ENCODE data around the gene ZNF655.
"Not testable (repeated sequence)": the region's sequence is repeated elsewhere in the genome, so short reads cannot be mapped to it uniquely, and the experiment has no call there.

Gene ZNF655

GRCh38 chr7:99559175-99559915, 903 bp downstream of the ZNF655 start:
- DNase-seq (ENCODE audit: extremely low spot score, insufficient read length, low read depth) (no peak), FAIRE-seq (no peak)

- DNase-seq (ENCODE audit: extremely low spot score, insufficient read length, low read depth) (no peak), FAIRE-seq (no peak)
Observed at GRCh38 chr7:99560834-99561736, 2.6 kb downstream of the ZNF655 start.

GRCh38 chr7:99561737-99562051, 3.3 kb downstream of the ZNF655 start:
- FAIRE-seq, result no peak
- no peak for DNase-seq (ENCODE audit: extremely low spot score, insufficient read length, low read depth)

- FAIRE-seq (no peak), DNase-seq (ENCODE audit: extremely low spot score, insufficient read length, low read depth) (no peak)
Observed at GRCh38 chr7:99562114-99562784, 3.8 kb downstream of the ZNF655 start.

GRCh38 chr7:99562832-99563231, 4.4 kb downstream of the ZNF655 start:
- no peak for DNase-seq (ENCODE audit: extremely low spot score, insufficient read length, low read depth)
- no peak for FAIRE-seq

- DNase-seq (ENCODE audit: extremely low spot score, insufficient read length, low read depth) (no peak), FAIRE-seq (no peak)
Observed at GRCh38 chr7:99563650-99564049, 5.2 kb downstream of the ZNF655 start.

GRCh38 chr7:99568770-99569169, 10.3 kb downstream of the ZNF655 start:
- not testable (repeated sequence) for DNase-seq (ENCODE audit: extremely low spot score, insufficient read length, low read depth); FAIRE-seq

GRCh38 chr7:99571768-99572167, 13.3 kb downstream of the ZNF655 start:
- FAIRE-seq (no peak), DNase-seq (ENCODE audit: extremely low spot score, insufficient read length, low read depth) (no peak)

GRCh38 chr7:99573257-99573656, 14.8 kb downstream of the ZNF655 start:
- no peak for FAIRE-seq
- DNase-seq (ENCODE audit: extremely low spot score, insufficient read length, low read depth), result no peak

- FAIRE-seq (no peak), DNase-seq (ENCODE audit: extremely low spot score, insufficient read length, low read depth) (no peak)
Observed at GRCh38 chr7:99576251-99576650, 17.8 kb downstream of the ZNF655 start.

- FAIRE-seq (no peak), DNase-seq (ENCODE audit: extremely low spot score, insufficient read length, low read depth) (no peak)
Observed at GRCh38 chr7:99579281-99579955, 21.0 kb downstream of the ZNF655 start.

GRCh38 chr7:99579956-99580777, 21.7 kb downstream of the ZNF655 start:
- no peak for FAIRE-seq

GRCh38 chr7:99580778-99581332, 22.4 kb downstream of the ZNF655 start:
- DNase-seq (ENCODE audit: extremely low spot score, insufficient read length, low read depth); FAIRE-seq: not testable (repeated sequence)

More at GRCh38 chr7:99579956-99580777, 21.7 kb downstream of the ZNF655 start:
- no peak for DNase-seq (ENCODE audit: extremely low spot score, insufficient read length, low read depth)

- FAIRE-seq (no peak), DNase-seq (ENCODE audit: extremely low spot score, insufficient read length, low read depth) (no peak)
Observed at GRCh38 chr7:99588868-99589267, 30.4 kb downstream of the ZNF655 start.

GRCh38 chr7:99594948-99595745, 36.7 kb downstream of the ZNF655 start:
- FAIRE-seq (no peak), DNase-seq (ENCODE audit: extremely low spot score, insufficient read length, low read depth) (no peak)

GRCh38 chr7:99596408-99596955, 38.0 kb downstream of the ZNF655 start:
- DNase-seq (ENCODE audit: extremely low spot score, insufficient read length, low read depth) (no peak), FAIRE-seq (no peak)

- DNase-seq (ENCODE audit: extremely low spot score, insufficient read length, low read depth) (no peak), FAIRE-seq (no peak)
Observed at GRCh38 chr7:99597762-99598501, 39.5 kb downstream of the ZNF655 start, which contains the start of gene TMEM225B. TSS of gene TMEM225B (plus strand) at chr7:99598267. CDS start at chr7:99604389, 6,122 bp downstream.

Measured in GM18507 (cell line).